KMS-11 (cell line): ENCODE data around the gene FAAP20.

Experiments
- H2AFZ ChIP-seq: fragments of 200-600 bp; sonication (generic); 2 replicates; pipeline ENCODE4 v1.6.1; 2016; ENCODE audit warnings: antibody characterized with exemption, mixed run types, low read depth
- H3K27ac ChIP-seq: fragments of 200-600 bp; sonication (generic); 2 replicates; pipeline ENCODE4 v1.6.1; 2016; ENCODE audit warnings: mild to moderate bottlenecking, mixed run types
- H3K27me3 ChIP-seq: fragments of 200-600 bp; sonication (generic); 2 replicates; pipeline ENCODE4 v1.6.1; 2017; ENCODE audit warnings: mild to moderate bottlenecking, low read depth, mixed run types, moderate library complexity; ENCODE audit not compliant: insufficient read depth
- H3K36me3 ChIP-seq: fragments of 200-600 bp; sonication (generic); 2 replicates; pipeline ENCODE4 v1.6.1; 2017; ENCODE audit warnings: mild to moderate bottlenecking, mixed run types; ENCODE audit not compliant: insufficient read depth
- H3K4me1 ChIP-seq: fragments of 200-600 bp; sonication (generic); 2 replicates; pipeline ENCODE4 v1.6.1; 2016; ENCODE audit warnings: mild to moderate bottlenecking, low read depth, mixed run types; ENCODE audit not compliant: poor library complexity, severe bottlenecking
- H3K4me2 ChIP-seq: fragments of 200-600 bp; sonication (generic); 2 replicates; pipeline ENCODE4 v1.7.0; 2016; ENCODE audit warnings: mild to moderate bottlenecking, mixed run types
- H3K4me3 ChIP-seq: fragments of 200-600 bp; sonication (generic); IDR thresholded peaks from 2 replicates; pipeline ENCODE4 v1.6.1; 2017; ENCODE audit warnings: low read depth, low read length, mixed read lengths; ENCODE audit not compliant: insufficient read depth
- H3K79me2 ChIP-seq: fragments of 200-600 bp; sonication (generic); 2 replicates; pipeline ENCODE4 v1.6.1; 2016; ENCODE audit warnings: low read depth, mixed run types; ENCODE audit not compliant: insufficient read depth
- H3K9ac ChIP-seq: fragments of 200-600 bp; sonication (generic); 2 replicates; pipeline ENCODE4 v1.6.1; 2016; ENCODE audit warnings: mild to moderate bottlenecking, mixed run types
- H4K20me1 ChIP-seq: fragments of 200-600 bp; sonication (generic); 2 replicates; pipeline ENCODE4 v1.6.1; 2016; ENCODE audit warnings: mild to moderate bottlenecking, mixed run types; ENCODE audit not compliant: insufficient read depth
- CTCF ChIP-seq: fragments of 200-600 bp; sonication (generic); conservative IDR thresholded peaks from 2 replicates; pipeline ENCODE4 v1.6.1; 2017; ENCODE audit warnings: low read depth, mild to moderate bottlenecking, antibody characterized with exemption, low read length, moderate library complexity, mixed read lengths

The FAAP20 gene

GRCh38 chr1:2194319-2194897, at the start of gene FAAP20:
FAAP20 (minus strand) TSS chr1:2194772; CDS start chr1:2194749, 23 bp downstream.
- Histone ChIP-seq H3K4me3 (no peak within 1 kb of the TSS), H2AFZ (peak within 1 kb of the TSS; percentile 85), H3K36me3 (no peaks in the 10 kb centered on the region), H3K9ac (no peak within 1 kb of the TSS; the same call in 1 of the 2 replicates), H4K20me1 (no peaks in the 10 kb centered on the region), H3K27ac (0 out of 2 replicates have a peak within 1 kb of the TSS, but pooled peaks have one; percentile 11), H3K27me3 (peaks cover 50% of the 10 kb centered on the region), H3K79me2 (no peaks in the 10 kb centered on the region), H3K4me1 (no peaks in the 10 kb centered on the region), H3K4me2 (peak within 1 kb of the TSS; percentile 82)
- TF ChIP-seq CTCF: no peak

- Histone ChIP-seq H3K4me1 (no peaks in the 10 kb centered on the region), H3K27ac (no peak overlapping the region), H3K36me3 (no peaks in the 10 kb centered on the region), H3K9ac (no peak overlapping the region), H3K27me3 (peaks cover 49% of the 10 kb centered on the region; the same call in 1 of the 2 replicates), H4K20me1 (no peaks in the 10 kb centered on the region), H2AFZ (no peak overlapping the region), H3K79me2 (no peaks in the 10 kb centered on the region), H3K4me3 (no peak overlapping the region), H3K4me2 (no peak overlapping the region)
- TF ChIP-seq CTCF: no peak
These were observed 48.5 kb upstream of the FAAP20 start for GRCh38 chr1:2242814-2243725.

- Histone ChIP-seq H3K79me2 (no peaks in the 10 kb centered on the region), H3K36me3 (no peaks in the 10 kb centered on the region), H2AFZ (no peak overlapping the region), H3K27me3 (peaks cover 46% of the 10 kb centered on the region; the same call in 1 of the 2 replicates), H3K4me1 (no peaks in the 10 kb centered on the region), H3K27ac (no peak overlapping the region), H4K20me1 (no peaks in the 10 kb centered on the region), H3K4me3 (no peak overlapping the region), H3K4me2 (no peak overlapping the region), H3K9ac (no peak overlapping the region)
- no peak for TF ChIP-seq CTCF
These were observed 47.2 kb upstream of the FAAP20 start for GRCh38 chr1:2241820-2242219.

- Histone ChIP-seq H3K27ac (no peak overlapping the region), H3K9ac (no peak overlapping the region), H3K79me2 (no peaks in the 10 kb centered on the region), H3K4me3 (no peak overlapping the region), H4K20me1 (no peaks in the 10 kb centered on the region), H2AFZ (no peak overlapping the region), H3K4me1 (no peaks in the 10 kb centered on the region), H3K27me3 (peaks cover 41% of the 10 kb centered on the region; the same call in 1 of the 2 replicates), H3K36me3 (no peaks in the 10 kb centered on the region), H3K4me2 (no peak overlapping the region)
- TF ChIP-seq CTCF: no peak
These were observed 45.9 kb upstream of the FAAP20 start for GRCh38 chr1:2240270-2241156.
